Activated naive CD8-positive, alpha-beta T cell treated with anti-CD3 and anti-CD28 coated beads, Interleukin-2, amount 10 ng/mL, durations not matched to agents 7 days and 5 days (primary cell): Measurements from ENCODE around the gene SEMA3G. TPM values are rescaled to one million over a fixed set of nuclear protein-coding genes. Genes with fewer than 3 reads are reported as not detected.

Experiments used
- ATAC-seq: fragments of 150-1000 bp; cut with Tn5 transposase; one replicate; pipeline ENCODE4 v1.10.0; 2021; ENCODE audit warnings: low read depth, moderate library complexity
- POLR2A ChIA-PET: fragments of 350-600 bp; sonication (Branson Sonifier 250); formaldehyde crosslinking; loops from one replicate; lab custom pipeline; 2021; ENCODE audit warnings: antibody characterized with exemption; lab: Charles Lee
- DNase-seq: peaks from one replicate; pipeline ENCODE4 v3.0.0; 2021
- H3K27ac Mint-ChIP-seq: one replicate; pipeline ENCODE4 v1.8.0; 2022; ENCODE audit warnings: mild to moderate bottlenecking, mixed read lengths
- H3K27me3 Mint-ChIP-seq: one replicate; pipeline ENCODE4 v1.8.0; 2022; ENCODE audit warnings: mild to moderate bottlenecking, moderate library complexity, mixed read lengths
- H3K36me3 Mint-ChIP-seq: one replicate; pipeline ENCODE4 v1.8.0; 2021; ENCODE audit warnings: mild to moderate bottlenecking, mixed read lengths
- H3K4me1 Mint-ChIP-seq: one replicate; pipeline ENCODE4 v1.8.0; 2021; ENCODE audit warnings: mixed read lengths
- H3K4me3 Mint-ChIP-seq: one replicate; pipeline ENCODE4 v1.8.0; 2022; ENCODE audit warnings: mild to moderate bottlenecking, moderate library complexity, mixed read lengths
- H3K9me3 Mint-ChIP-seq: one replicate; pipeline ENCODE4 v1.8.0; 2021; ENCODE audit warnings: mixed read lengths
- total RNA-seq, 2 experiments: library from RNA; stranded (reverse); gene quantifications; one replicate each; pipeline ENCODE4 v1.2.3, GENCODE V29; 2021

The SEMA3G gene
- total RNA-seq, 2 experiments from 2014 or later = 0.06 to 0.09 TPM

DNA sequence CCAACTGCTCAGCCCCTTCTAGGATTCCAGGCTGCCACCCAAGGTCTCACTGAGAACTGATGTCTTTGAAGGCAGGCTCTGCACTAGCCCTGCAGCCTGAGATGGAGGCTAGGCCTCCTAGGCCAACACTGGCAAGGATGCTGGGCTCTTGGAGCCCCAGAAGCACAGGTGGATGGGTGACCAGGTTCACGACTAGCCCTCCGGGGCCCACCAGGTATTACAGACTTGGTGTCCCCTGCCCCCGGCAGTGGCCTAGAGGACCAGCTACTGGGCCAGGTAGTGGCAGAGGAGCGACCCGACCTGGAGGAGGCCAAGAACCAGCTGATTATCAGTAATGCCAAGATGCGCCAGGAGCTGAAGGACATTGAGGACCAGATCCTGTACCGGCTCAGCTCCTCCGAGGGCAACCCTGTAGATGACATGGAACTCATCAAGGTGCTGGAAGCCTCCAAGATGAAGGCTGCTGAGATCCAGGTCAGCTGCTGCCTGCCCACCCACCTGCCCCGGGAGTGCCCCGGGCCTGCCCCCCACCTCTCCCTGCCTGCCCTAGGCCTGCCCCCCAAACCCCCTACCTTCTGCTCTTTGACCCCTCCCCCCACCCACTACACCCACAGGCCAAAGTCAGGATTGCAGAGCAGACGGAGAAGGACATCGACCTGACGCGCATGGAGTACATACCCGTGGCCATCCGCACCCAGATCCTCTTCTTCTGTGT is 52.5 kb downstream of the SEMA3G start:
- Mint-ChIP-seq H3K27ac (no peak overlapping the region), H3K4me3 (no peak overlapping the region), H3K9me3 (no peaks in the 10 kb centered on the region), H3K36me3 (peaks cover 6% of the 10 kb centered on the region), H3K27me3 (no peaks in the 10 kb centered on the region), H3K4me1 (no peaks in the 10 kb centered on the region)
- no peak for DNase-seq
- no peak for ATAC-seq
- POLR2A ChIA-PET = no interaction called here

DNA sequence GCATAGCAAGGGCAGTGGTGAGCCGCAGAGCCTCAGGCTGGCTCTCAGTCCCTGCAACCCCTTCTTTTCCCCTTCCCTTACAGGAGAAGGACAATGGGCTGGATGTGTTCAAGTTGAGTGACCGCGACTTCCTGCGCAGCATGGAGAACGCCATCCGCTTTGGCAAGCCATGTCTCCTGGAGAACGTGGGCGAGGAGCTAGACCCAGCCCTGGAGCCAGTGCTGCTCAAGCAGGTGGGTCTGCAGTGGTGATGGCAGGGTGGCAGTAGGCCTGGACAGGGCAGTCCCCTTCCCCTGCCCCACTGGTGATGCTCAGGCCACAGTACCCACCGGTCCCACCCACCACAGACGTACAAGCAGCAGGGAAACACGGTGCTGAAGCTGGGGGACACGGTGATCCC is 53.8 kb downstream of the SEMA3G start:
- no peak for ATAC-seq
- no peak for DNase-seq

DNA sequence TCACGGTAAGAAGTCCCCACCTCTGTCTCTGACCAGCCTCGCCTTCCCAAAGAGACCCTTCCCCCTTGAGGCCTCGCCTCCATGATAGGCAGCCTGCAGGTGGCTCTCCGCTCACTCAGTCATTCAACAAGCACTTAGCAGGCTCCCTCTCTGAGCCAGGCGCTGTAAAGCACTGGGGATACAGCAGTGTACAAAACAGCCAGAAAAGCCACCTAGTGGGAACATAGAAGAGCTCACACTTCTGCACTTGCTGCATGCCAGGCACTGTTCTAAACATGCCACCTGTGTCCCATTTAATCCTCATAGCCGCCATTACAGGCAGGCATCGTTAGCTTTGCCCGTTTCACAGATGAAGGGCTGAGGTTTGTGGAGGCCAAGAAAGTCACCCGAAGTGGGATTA is 56.0 kb downstream of the SEMA3G start:
- ATAC-seq = no peak
- peaks cover 6% of the 10 kb centered on the region for H3K36me3 Mint-ChIP-seq

More for the DNA sequence above, 53.8 kb downstream of the SEMA3G start:
- POLR2A ChIA-PET = no interaction called here
- Mint-ChIP-seq H3K4me1 (no peaks in the 10 kb centered on the region), H3K27me3 (no peaks in the 10 kb centered on the region), H3K27ac (no peak overlapping the region), H3K36me3 (peaks cover 6% of the 10 kb centered on the region), H3K9me3 (no peaks in the 10 kb centered on the region), H3K4me3 (no peak overlapping the region)

DNA sequence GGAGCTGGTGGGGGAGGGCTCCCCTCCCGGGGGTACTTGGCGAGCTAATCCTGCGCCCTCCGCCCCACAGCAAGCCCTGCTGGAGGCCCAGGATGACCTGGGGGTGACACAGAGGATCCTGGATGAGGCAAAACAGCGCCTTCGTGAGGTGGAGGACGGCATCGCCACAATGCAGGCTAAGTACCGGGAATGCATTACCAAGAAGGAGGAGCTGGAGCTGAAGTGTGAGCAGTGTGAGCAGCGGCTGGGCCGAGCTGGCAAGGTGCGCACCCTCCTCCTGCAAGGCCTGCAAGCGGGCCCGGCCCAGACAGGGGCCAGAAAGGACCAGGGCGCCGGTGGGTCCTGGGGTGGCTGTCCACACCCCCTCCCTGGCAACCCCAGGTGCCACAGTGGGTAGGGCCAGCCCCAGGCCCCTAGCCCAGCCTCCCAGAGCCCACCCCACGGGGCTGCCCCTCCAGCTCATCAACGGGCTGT is 56.5 kb downstream of the SEMA3G start:
- Mint-ChIP-seq H3K27ac (no peak overlapping the region), H3K4me1 (peaks cover 2% of the 10 kb centered on the region), H3K27me3 (no peaks in the 10 kb centered on the region), H3K4me3 (no peak overlapping the region), H3K9me3 (no peaks in the 10 kb centered on the region), H3K36me3 (peaks cover 6% of the 10 kb centered on the region)
- ATAC-seq (no peak), DNase-seq (no peak)
- POLR2A ChIA-PET = no interaction called here

More for the DNA sequence above, 56.0 kb downstream of the SEMA3G start:
- POLR2A ChIA-PET = interaction anchor here (1.0 kb wide), 1 partner anchor 10 kb away, joined by 3 read pairs; no protein-coding TSS in a partner anchor
- Mint-ChIP-seq H3K4me1 (peaks cover 2% of the 10 kb centered on the region), H3K27ac (no peak overlapping the region), H3K9me3 (no peaks in the 10 kb centered on the region), H3K27me3 (no peaks in the 10 kb centered on the region), H3K4me3 (no peak overlapping the region)
- DNase-seq = no peak

DNA sequence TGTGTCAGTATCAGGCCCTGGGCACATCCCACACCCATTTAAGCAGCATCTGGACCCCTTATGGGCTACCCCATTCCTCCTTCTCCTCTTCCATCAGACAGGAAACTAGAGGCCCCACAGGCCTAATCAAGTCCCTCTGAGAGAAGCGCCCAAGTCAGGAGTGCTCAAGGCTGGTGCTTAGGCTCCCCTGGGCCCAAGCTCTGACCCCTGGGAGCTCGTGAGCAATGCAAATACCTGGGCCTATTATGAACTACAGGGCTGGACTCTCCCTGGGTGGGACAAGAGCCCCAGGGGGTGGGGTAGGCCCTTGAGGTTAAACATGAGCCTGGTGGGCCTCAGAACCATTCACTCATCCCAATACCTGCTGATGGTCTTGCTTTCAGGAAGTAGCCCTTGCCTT is 57.4 kb downstream of the SEMA3G start:
- POLR2A ChIA-PET = no interaction called here
- peaks cover 6% of the 10 kb centered on the region for H3K36me3 Mint-ChIP-seq
- H3K4me3 Mint-ChIP-seq = no peak overlapping the region
- no peak overlapping the region for H3K27ac Mint-ChIP-seq
- H3K27me3 Mint-ChIP-seq = no peaks in the 10 kb centered on the region
- ATAC-seq = no peak
- no peak for DNase-seq
- peaks cover 3% of the 10 kb centered on the region for H3K4me1 Mint-ChIP-seq
- H3K9me3 Mint-ChIP-seq = no peaks in the 10 kb centered on the region

DNA sequence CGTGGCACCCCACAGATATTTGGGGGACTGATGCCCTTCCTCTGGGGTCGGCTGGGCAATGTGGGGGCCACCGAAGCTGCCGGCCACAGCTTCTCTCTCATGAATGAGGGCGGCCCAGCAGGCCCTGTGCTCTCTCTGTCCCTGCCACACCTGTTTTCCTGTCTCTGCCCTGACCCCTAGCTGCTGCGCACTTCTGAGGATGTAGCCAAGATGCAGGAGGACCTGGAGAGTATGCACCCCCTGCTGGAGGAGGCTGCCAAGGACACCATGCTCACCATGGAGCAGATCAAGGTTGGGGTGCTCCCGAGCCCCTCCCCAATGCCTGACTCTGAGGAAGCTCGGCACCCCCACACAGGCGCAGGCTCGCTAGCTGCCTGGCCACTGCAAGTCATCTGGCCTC is 59.7 kb downstream of the SEMA3G start:
- Mint-ChIP-seq H3K4me1 (peaks cover 3% of the 10 kb centered on the region), H3K4me3 (no peak overlapping the region), H3K36me3 (no peaks in the 10 kb centered on the region), H3K27me3 (no peaks in the 10 kb centered on the region), H3K9me3 (no peaks in the 10 kb centered on the region), H3K27ac (no peak overlapping the region)
- ATAC-seq (peak; percentile 60), DNase-seq (no peak)
- POLR2A ChIA-PET = no interaction called here

DNA sequence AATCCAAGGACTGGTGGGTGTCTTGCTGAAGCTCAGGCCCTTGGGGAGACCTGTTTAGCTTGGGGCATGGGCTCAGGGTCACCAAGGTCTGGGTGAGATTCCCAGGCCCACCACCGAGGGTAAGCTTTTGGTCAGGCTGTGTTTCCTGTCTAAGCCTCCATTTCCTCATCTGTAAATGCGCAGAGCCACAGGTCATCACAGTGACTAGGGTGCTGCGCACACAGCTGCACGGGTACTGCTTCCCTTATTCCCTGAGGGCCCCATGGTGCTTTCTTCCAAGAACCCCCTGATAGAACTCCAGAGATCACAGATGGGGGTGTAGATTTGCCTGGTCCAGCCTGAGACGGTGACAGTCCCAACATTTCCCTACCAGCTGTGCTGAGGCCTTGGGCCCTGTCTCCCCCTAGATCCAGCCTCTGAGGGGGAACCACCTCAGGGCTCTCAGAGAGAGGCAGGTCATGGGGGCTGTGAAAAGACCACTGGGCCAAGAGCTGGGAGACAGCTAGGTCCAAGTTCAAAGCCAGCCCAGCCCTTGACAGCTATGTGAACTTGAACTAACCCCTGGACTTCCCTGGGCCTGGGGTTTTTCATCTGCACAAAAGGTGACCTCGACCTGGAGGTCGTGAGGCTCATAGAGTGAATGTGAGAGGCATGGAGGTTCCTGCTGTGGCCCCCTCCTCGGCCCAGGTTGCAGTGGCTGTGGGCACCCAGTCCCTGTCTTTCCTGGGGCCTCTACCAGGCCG is 60.7 kb downstream of the SEMA3G start:
- no peaks in the 10 kb centered on the region for H3K27me3 Mint-ChIP-seq
- H3K4me3 Mint-ChIP-seq = no peak overlapping the region
- ATAC-seq (no peak), DNase-seq (no peak)
- H3K36me3 Mint-ChIP-seq = no peaks in the 10 kb centered on the region
- no peak overlapping the region for H3K27ac Mint-ChIP-seq
- POLR2A ChIA-PET = no interaction called here
- H3K9me3 Mint-ChIP-seq = no peaks in the 10 kb centered on the region
- H3K4me1 Mint-ChIP-seq = peaks cover 3% of the 10 kb centered on the region

DNA sequence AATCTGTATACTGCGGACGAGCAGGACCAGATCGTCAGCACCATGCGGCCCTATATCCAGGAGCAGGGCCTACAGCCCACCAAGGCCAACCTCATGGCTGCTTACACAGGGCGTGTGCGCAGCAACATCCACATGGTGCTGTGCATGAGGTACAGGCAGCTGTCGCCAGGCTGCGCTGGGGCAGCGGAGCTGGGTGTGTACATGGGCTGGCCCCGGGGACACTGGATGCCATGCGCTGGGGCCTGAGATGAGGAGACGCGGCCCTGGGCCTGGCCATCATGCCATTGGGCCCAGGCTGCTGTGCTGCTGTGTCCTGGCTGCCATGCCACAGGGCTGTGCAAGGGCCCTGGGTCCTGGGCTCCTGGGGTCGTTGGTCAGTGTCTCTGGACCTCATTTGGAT is 61.5 kb downstream of the SEMA3G start:
- POLR2A ChIA-PET = interaction anchor here (1.0 kb wide), 1 partner anchor 9 kb away, joined by 3 read pairs; no protein-coding TSS in a partner anchor
- peaks cover 3% of the 10 kb centered on the region for H3K4me1 Mint-ChIP-seq
- ATAC-seq (no peak), DNase-seq (no peak)
- H3K9me3 Mint-ChIP-seq = no peaks in the 10 kb centered on the region
- no peaks in the 10 kb centered on the region for H3K36me3 Mint-ChIP-seq
- H3K4me3 Mint-ChIP-seq = no peak overlapping the region
- no peak overlapping the region for H3K27ac Mint-ChIP-seq
- no peaks in the 10 kb centered on the region for H3K27me3 Mint-ChIP-seq

Other genes starting within 250 kb of the SEMA3G start
- 10 to 100 TPM; 46.9 to 50.1 TPM for gene ALAS1, start 246.9 kb downstream of the SEMA3G start, total RNA-seq
- 1 to 10 TPM; 1.6 to 2.0 TPM for gene TLR9, start 219.5 kb downstream of the SEMA3G start, total RNA-seq
- gene TWF2, start 205.9 kb downstream of the SEMA3G start, total RNA-seq = 100 to 1,000 TPM; 118 to 122 TPM
- 100 to 1,000 TPM; 101 to 105 TPM for gene PPM1M, start 199.3 kb downstream of the SEMA3G start, total RNA-seq
- gene WDR82, start 166.5 kb downstream of the SEMA3G start, total RNA-seq = 100 to 1,000 TPM; 134 to 140 TPM
- 10 to 100 TPM; 26.2 to 31.2 TPM for gene GLYCTK, start 157.3 kb downstream of the SEMA3G start, total RNA-seq
- gene DNAH1, start 128.8 kb downstream of the SEMA3G start, total RNA-seq = 10 to 100 TPM; 28.5 to 30.0 TPM
- gene BAP1, start 35.1 kb downstream of the SEMA3G start, total RNA-seq = 100 to 1,000 TPM in 1 of 2 experiments, 10 to 100 TPM in 1; 96.8 to 103 TPM
- gene PHF7, start 34.4 kb downstream of the SEMA3G start, total RNA-seq = 10 to 100 TPM; 19.2 to 20.6 TPM
- 1 to 10 TPM; 3.0 to 3.2 TPM for gene TNNC1, start 8.9 kb upstream of the SEMA3G start, total RNA-seq
- 100 to 1,000 TPM; 124 to 125 TPM for gene NISCH, start 10.5 kb upstream of the SEMA3G start, total RNA-seq
- gene STAB1, start 50.2 kb upstream of the SEMA3G start, total RNA-seq = 10 to 100 TPM; 10.5 to 13.0 TPM
- 10 to 100 TPM; 22.3 to 28.7 TPM for gene NT5DC2, start 88.8 kb upstream of the SEMA3G start, total RNA-seq
- gene UQCC5, start 91.5 kb upstream of the SEMA3G start, total RNA-seq = 10 to 100 TPM in 1 of 2 experiments, 1 to 10 TPM in 1; 8.5 to 12.8 TPM
- gene PBRM1, start 240.8 kb upstream of the SEMA3G start, total RNA-seq = 10 to 100 TPM; 73.5 to 77.0 TPM
- gene GNL3, start 240.9 kb upstream of the SEMA3G start, total RNA-seq = 10 to 100 TPM; 72.5 to 75.9 TPM